CD14-positive monocyte (primary cell): Measurements from ENCODE around the gene ATG9B. TPM values are rescaled to one million over a fixed set of nuclear protein-coding genes. Genes with fewer than 3 reads are reported as not detected.

Experiments
- DNase-seq, 3 donors: peaks; one replicate each; pipeline ENCODE4 v3.0.0-alpha.2; 2011 to 2022
- H2AFZ ChIP-seq: 2 replicates; pipeline ENCODE4 v1.6.0; 2012; ENCODE audit warnings: mild to moderate bottlenecking, low read depth, low read length, inconsistent platforms; ENCODE audit not compliant: insufficient read depth, poor library complexity, severe bottlenecking
- H3K27ac ChIP-seq, 2 donors: 1 replicate in 1 of 2; 2 replicates in 1 of 2; pipeline ENCODE4 v1.5.1; 2012 to 2013; ENCODE audit warnings: low read length in 2 of 2, control low read depth in 1 of 2, inconsistent platforms in 1 of 2, low read depth in 1 of 2, mild to moderate bottlenecking in 1 of 2
- H3K27me3 ChIP-seq, 2 donors: one replicate each; pipeline versions ENCODE4 v1.6.0 to v1.6.1; 2011 to 2013; ENCODE audit warnings: low read length in 2 of 2; ENCODE audit not compliant: control insufficient read depth in 2 of 2, insufficient read depth in 2 of 2
- H3K36me3 ChIP-seq, 2 donors: replicated peaks in 1 of 2; 1 replicate in 1 of 2; 2 replicates in 1 of 2; pipeline versions ENCODE4 v1.5.1 to v1.6.1; 2012 to 2013; ENCODE audit warnings: low read length in 2 of 2, control low read depth in 1 of 2, inconsistent platforms in 1 of 2, mild to moderate bottlenecking in 1 of 2; ENCODE audit not compliant: insufficient read depth in 2 of 2, control insufficient read depth in 1 of 2
- H3K4me1 ChIP-seq, 2 donors: 1 replicate in 1 of 2; 2 replicates in 1 of 2; pipeline versions ENCODE4 v1.5.1 to v1.6.1; 2012 to 2013; ENCODE audit warnings: low read length in 2 of 2, control low read depth in 1 of 2, inconsistent platforms in 1 of 2, mild to moderate bottlenecking in 1 of 2, moderate library complexity in 1 of 2; ENCODE audit not compliant: insufficient read depth in 2 of 2, control insufficient read depth in 1 of 2
- H3K4me2 ChIP-seq: replicated peaks from 2 replicates; pipeline ENCODE3; 2012; ENCODE audit warnings: low read length, moderate library complexity, mild to moderate bottlenecking; ENCODE audit not compliant: poor library complexity, severe bottlenecking; ENCODE audit errors: extremely low read depth
- H3K4me3 ChIP-seq, 3 experiments: fragments of 200-600 bp in 1 of 3; sonication (generic) in 1 of 3; replicated peaks in 1 of 3; 1 replicate in 2 of 3; 2 replicates in 1 of 3; pipeline ENCODE4 v1.5.1; 2011 to 2013; ENCODE audit warnings: low read length in 3 of 3, mild to moderate bottlenecking in 3 of 3, control low read depth in 2 of 3, low read depth in 2 of 3, inconsistent platforms in 1 of 3, moderate library complexity in 1 of 3
- H3K79me2 ChIP-seq: 2 replicates; pipeline ENCODE4 v1.6.0; 2012; ENCODE audit warnings: mild to moderate bottlenecking, control low read depth, inconsistent platforms, low read length, moderate library complexity; ENCODE audit not compliant: insufficient read depth
- H3K9ac ChIP-seq: 2 replicates; pipeline ENCODE4 v1.6.0; 2017; ENCODE audit warnings: low read length, mild to moderate bottlenecking; ENCODE audit not compliant: insufficient read depth, poor library complexity, severe bottlenecking
- H3K9me3 ChIP-seq, 2 donors: replicated peaks in 1 of 2; 1 replicate in 1 of 2; 2 replicates in 1 of 2; pipeline versions ENCODE4 v1.5.1 to v1.6.1; 2012 to 2013; ENCODE audit warnings: low read length in 2 of 2, control low read depth in 1 of 2; ENCODE audit not compliant: control insufficient read depth in 1 of 2, insufficient read depth in 1 of 2
- H4K20me1 ChIP-seq: 2 replicates; pipeline ENCODE4 v1.6.0; 2012; ENCODE audit warnings: mild to moderate bottlenecking, low read length, control low read depth, moderate library complexity; ENCODE audit not compliant: insufficient read depth
- H3K27ac Mint-ChIP-seq, 7 donors: one replicate each; pipeline ENCODE4 v1.8.0; 2020; ENCODE audit warnings: mild to moderate bottlenecking in 7 of 7, mixed read lengths in 7 of 7, moderate library complexity in 6 of 7, inconsistent platforms in 2 of 7
- H3K27me3 Mint-ChIP-seq, 3 donors: one replicate each; pipeline ENCODE4 v1.8.0; 2021 to 2022; ENCODE audit warnings: low read depth in 3 of 3, mild to moderate bottlenecking in 3 of 3, mixed read lengths in 3 of 3, moderate library complexity in 3 of 3, inconsistent platforms in 1 of 3
- H3K36me3 Mint-ChIP-seq, 2 donors: one replicate each; pipeline ENCODE4 v1.8.0; 2020; ENCODE audit warnings: mixed read lengths in 2 of 2, inconsistent platforms in 1 of 2, mild to moderate bottlenecking in 1 of 2
- H3K4me1 Mint-ChIP-seq: one replicate; pipeline ENCODE4 v1.8.0; 2020; ENCODE audit warnings: mild to moderate bottlenecking, mixed read lengths
- H3K4me3 Mint-ChIP-seq, 2 donors: one replicate each; pipeline ENCODE4 v1.8.0; 2020; ENCODE audit warnings: mild to moderate bottlenecking in 2 of 2, mixed read lengths in 2 of 2, moderate library complexity in 1 of 2
- H3K9me3 Mint-ChIP-seq, 7 donors: one replicate each; pipeline ENCODE4 v1.8.0; 2020 to 2022; ENCODE audit warnings: mixed read lengths in 7 of 7, mild to moderate bottlenecking in 6 of 7, moderate library complexity in 6 of 7, inconsistent platforms in 2 of 7
- WGBS: methylation state at CpG from one replicate; pipeline ENCODE4 v1.1.5; 2013; ENCODE audit warnings: missing lambda C conversion rate; ENCODE audit not compliant: insufficient coverage; 5-methylcytosine and 5-hydroxymethylcytosine counted together
- intact Hi-C, 2 donors: fragments of 100-400 bp; cut with micrococcal nuclease; formaldehyde crosslinking; loops; one replicate each; pipeline versions ENCODE4 v1.15.0 to v1.15.1; 2023
- polyA plus RNA-seq, 3 donors: library from polyadenylated mRNA; depleted of rRNA in 1 of 3; unstranded in 2 of 3; stranded (reverse) in 1 of 3; fragments of 300-500 nt in 2 of 3; fragments of >200 nt in 1 of 3; fragmentation: Illumina TruSeq in 2 of 3; gene quantifications; 1 replicate in 2 of 3; 2 replicates in 1 of 3; pipeline ENCODE4 v1.2.3, GENCODE V29; 2012 to 2021
- TF ChIP-seq, protein P1 (sequence below): fragments of 200-600 bp; IDR thresholded peaks from one replicate; pipeline ENCODE4 v1.8.0; 2022; ENCODE audit warnings: antibody characterized with exemption, mild to moderate bottlenecking

ATG9B gene
- polyA plus RNA-seq, 3 donors: 0.21 to 0.30 TPM; not detected in 1

DNA sequence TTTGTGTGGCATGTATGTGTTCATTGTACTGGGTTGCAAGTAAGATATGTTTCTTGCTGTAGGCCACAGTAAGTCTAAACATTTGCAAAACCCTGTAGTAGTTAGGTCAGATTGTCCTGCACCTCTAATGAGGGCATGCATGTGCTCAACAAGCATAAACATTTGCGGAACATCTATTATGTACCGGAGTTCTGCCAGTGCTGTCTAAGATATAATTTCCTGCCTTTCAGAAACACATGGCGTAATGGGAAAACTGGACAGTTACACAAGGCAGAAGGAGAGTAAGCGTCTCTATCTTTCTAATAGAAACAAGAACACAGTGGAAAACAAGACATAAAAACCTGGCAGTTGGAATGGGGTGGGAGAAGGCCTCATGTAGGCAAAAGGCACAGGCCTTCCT is 6.7 kb upstream of the ATG9B start:
- no peak overlapping the region for H3K27ac Mint-ChIP-seq
- WGBS: no CpG with 5 or more reads among the region's 4 CpGs
- peaks cover 0 to 8% (median 3%) of the 10 kb centered on the region in 3 donors for H3K27me3 Mint-ChIP-seq
- Histone ChIP-seq H3K79me2 (peaks cover 4% of the 10 kb centered on the region), H3K9ac (no peak overlapping the region), H3K4me1 (peaks cover 14 to 18% of the 10 kb centered on the region in 2 donors), H3K36me3 (peaks cover 18 to 22% of the 10 kb centered on the region in 2 donors), H3K4me2 (no peak overlapping the region), H3K9me3 (no peaks in the 10 kb centered on the region), H4K20me1 (no peaks in the 10 kb centered on the region), H3K4me3 (no peak overlapping the region), H2AFZ (no peak overlapping the region), H3K27me3 (peaks cover 0 to 3% of the 10 kb centered on the region in 2 donors), H3K27ac (no peak overlapping the region)
- no peak overlapping the region for H3K4me3 Mint-ChIP-seq
- H3K36me3 Mint-ChIP-seq: peaks cover 21 to 24% of the 10 kb centered on the region in 2 donors
- intact Hi-C loops: loop anchor here in 1 of 2 donors (10.0 kb wide), 1 partner anchor 64 kb away; no protein-coding TSS in a partner anchor
- H3K9me3 Mint-ChIP-seq: peaks cover 0 to 1% (median 0%) of the 10 kb centered on the region in 7 donors
- H3K4me1 Mint-ChIP-seq: peaks cover 23% of the 10 kb centered on the region
- TF ChIP-seq, protein P1, sequence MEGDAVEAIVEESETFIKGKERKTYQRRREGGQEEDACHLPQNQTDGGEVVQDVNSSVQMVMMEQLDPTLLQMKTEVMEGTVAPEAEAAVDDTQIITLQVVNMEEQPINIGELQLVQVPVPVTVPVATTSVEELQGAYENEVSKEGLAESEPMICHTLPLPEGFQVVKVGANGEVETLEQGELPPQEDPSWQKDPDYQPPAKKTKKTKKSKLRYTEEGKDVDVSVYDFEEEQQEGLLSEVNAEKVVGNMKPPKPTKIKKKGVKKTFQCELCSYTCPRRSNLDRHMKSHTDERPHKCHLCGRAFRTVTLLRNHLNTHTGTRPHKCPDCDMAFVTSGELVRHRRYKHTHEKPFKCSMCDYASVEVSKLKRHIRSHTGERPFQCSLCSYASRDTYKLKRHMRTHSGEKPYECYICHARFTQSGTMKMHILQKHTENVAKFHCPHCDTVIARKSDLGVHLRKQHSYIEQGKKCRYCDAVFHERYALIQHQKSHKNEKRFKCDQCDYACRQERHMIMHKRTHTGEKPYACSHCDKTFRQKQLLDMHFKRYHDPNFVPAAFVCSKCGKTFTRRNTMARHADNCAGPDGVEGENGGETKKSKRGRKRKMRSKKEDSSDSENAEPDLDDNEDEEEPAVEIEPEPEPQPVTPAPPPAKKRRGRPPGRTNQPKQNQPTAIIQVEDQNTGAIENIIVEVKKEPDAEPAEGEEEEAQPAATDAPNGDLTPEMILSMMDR: no peak
- no peak for DNase-seq

DNA sequence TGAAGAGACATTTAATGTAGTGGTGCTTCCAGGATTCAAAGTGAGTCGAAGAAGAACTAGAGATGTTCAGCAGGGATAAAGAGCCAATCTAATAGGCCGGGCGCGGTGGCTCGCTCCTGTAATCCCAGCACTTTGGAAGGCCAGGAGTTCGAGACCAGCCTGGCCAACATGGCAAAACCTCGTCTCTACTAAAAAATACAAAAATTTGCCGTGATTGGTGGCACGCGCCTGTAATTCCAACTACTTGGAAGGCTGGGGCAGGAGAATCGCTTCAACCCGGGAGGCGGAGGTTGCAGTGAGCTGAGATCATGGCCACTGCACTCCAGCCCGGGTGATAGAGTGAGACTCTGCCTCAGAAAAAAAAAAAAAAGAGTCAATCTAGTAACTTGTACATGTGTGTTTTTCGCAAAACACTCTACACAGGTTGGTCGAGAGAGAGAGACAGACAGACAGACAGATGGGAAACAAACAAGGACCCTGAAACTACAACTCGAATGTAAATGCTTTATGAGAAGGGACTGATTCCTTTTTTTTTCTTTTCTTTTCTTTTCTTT is 4.7 kb upstream of the ATG9B start:
- Mint-ChIP-seq H3K36me3 (peaks cover 6 to 15% of the 10 kb centered on the region in 2 donors), H3K27me3 (peaks cover 2 to 18% (median 6%) of the 10 kb centered on the region in 3 donors), H3K9me3 (peaks cover 0 to 2% (median 0%) of the 10 kb centered on the region in 7 donors), H3K4me1 (peaks cover 25% of the 10 kb centered on the region), H3K27ac (peak overlapping the region; percentile 91 to 95 (median 94)), H3K4me3 (peak overlapping the region; percentile 91 to 94)
- H3K4me3 ChIP-seq: peak overlapping the region; percentile 53 to 98 (median 96)
- H3K27ac ChIP-seq: peak overlapping the region; percentile 71 to 81
- peak overlapping the region; percentile 89 for H2AFZ ChIP-seq
- H3K9ac ChIP-seq: peak overlapping the region; percentile 71
- no peaks in the 10 kb centered on the region for H3K9me3 ChIP-seq
- TF ChIP-seq, protein P1: no peak
- peaks cover 4% of the 10 kb centered on the region for H3K79me2 ChIP-seq
- peaks cover 14 to 18% of the 10 kb centered on the region in 2 donors for H3K4me1 ChIP-seq
- no peaks in the 10 kb centered on the region for H4K20me1 ChIP-seq
- intact Hi-C loops: loop anchor here in 1 of 2 donors (2.0 to 5.0 kb wide), 2 partner anchors 60 to 83 kb away; no protein-coding TSS in a partner anchor
- peaks cover 0 to 4% of the 10 kb centered on the region in 2 donors for H3K36me3 ChIP-seq
- no peak for DNase-seq
- 77% methylated on average over 14 of the region's 17 CpGs for WGBS
- peak overlapping the region; percentile 74 for H3K4me2 ChIP-seq
- H3K27me3 ChIP-seq: peaks cover 0 to 4% of the 10 kb centered on the region in 2 donors
